ENCODE results near the gene LMO3.
A peak's percentile ranks its signal among the peaks of the same experiment; 100 is the strongest.
"Not testable (repeated sequence)": the region's sequence is repeated elsewhere in the genome, so short reads cannot be mapped to it uniquely, and the experiment has no call there.

LMO3 gene

DNA sequence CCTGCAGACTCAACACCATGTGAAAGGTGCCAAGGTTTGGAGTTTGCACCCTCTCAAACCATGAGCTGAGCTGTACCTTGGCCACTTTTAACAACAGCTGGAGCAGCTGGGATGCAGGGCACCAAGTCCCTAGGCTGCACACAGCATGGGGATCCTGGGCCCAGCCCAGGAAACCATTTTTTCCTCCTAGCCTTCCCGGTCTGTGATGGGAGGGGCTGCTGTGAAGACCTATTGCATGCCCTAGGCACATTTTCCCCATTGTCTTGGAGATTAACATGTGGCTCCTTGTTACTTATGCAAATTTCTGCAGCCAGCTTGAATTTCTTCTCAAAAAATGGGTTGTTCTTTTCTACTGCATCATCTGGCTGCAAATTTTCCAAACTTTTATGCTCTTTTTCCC, 68.3 kb downstream of the LMO3 start:
- not testable (repeated sequence) for DNase-seq

GRCh38 chr12:16531621-16532020, 74.3 kb downstream of the LMO3 start:
- DNase-seq: peak; percentile 64

DNA sequence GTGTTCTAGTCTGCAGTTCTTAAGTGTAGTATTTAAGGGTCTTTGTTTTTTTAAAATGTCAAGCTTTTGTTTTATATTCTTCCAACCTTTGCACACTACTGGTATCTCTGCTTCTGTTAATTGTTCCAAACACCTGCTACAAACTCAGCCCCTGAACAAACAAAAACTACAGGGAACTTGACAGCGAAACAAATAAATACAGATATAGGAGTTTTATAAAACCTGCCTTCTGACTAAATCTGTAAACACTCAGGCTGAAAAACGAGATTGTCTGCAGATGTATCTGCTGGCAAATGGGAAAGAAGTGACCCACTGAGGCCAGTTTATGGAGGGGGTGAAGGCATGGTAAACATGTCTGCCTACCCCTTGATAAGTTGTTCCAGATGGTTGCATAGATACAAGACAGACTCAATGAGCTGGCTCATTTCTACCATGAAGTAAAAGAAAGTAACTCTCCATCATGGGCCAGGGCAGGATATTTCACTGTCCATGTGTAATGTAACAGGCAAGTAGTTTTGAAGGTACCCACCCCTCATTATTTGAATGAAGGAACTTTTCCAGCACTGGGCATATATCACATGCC, 75.6 kb downstream of the LMO3 start:
- DNase-seq: no peak

GRCh38 chr12:16526693-16527092, 79.3 kb downstream of the LMO3 start:
- DNase-seq: no peak

DNA sequence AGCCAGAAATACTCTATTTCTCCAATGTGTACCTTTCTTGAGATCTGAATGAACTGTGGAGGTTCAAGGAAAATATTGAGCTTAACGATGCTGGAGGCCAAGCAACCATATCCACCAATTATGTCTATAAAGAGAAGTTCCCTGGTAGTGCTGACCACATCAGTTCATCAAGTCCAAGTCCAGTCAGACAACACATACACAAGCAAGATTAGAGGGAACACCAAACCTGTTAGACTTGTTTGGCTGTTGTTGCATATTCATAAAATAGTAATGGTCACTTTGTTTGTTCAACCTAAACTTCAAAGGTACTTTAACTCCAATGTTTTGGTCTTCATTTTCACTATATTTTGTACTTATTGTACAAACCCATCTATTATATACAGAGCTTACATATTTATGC, 81.6 kb downstream of the LMO3 start:
- DNase-seq: no peak

DNA sequence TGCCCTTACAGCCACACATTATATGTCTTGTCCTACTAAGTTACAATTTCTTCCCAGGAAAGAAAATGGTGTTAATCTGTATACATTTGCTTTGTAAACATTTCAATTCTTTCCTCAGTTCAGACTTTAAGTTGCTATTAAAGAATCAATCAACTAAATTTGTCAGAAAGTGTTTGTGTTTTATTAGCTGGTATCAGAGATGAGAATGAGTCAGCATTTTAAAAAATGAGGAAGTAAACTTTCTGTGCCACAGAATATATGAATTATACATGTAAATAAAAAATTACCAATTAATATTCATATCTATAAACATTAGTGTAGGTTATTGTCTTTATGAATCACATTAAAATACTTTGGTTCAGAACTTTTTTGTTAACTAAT, 82.0 kb downstream of the LMO3 start:
- no peak for DNase-seq

GRCh38 chr12:16523284-16523950, 82.5 kb downstream of the LMO3 start:
- no peak for DNase-seq

DNA sequence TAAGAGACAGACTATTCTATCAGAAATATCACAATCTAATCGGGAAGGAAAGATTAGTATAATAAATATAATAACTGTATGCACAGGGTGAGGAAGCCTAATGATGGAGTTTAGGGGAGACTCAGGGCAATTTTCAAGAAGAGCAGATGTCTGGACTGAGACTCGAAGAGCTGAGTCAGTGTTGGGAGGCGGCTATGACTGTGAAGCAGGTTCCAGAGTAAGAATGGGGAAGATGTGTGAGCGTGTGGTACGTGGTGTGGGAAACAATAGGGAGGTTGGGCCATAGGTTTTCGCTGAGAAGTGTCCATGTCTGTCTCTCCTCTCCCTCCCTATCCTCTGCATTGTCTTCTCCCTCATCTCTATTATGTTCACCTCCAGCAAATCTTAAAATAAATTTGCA, 85.6 kb downstream of the LMO3 start:
- no peak for DNase-seq

GRCh38 chr12:16515666-16516065, 90.3 kb downstream of the LMO3 start:
- DNase-seq: no peak

- DNase-seq: no peak
These were observed 92.7 kb downstream of the LMO3 start for GRCh38 chr12:16513231-16513630.

DNA sequence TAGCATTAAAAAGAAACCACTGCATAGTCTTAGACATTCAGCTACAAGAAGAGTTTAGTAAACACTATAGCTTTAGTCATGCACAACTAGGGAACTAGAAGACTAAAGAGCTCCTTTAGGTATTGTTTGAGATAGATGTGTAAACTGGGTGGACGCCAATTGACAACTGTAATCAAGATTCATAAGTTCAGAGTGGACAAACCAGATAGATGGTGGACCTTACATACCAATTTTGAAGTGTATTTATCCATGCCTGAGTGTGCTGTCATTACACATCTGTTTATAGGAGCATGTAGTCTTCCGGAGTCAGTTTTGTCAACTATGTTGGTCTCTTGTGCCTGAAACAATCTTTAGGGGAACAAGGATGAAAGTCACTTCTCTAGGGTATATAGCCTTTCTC, 96.6 kb downstream of the LMO3 start:
- DNase-seq: no peak

GRCh38 chr12:16506394-16506793, 99.6 kb downstream of the LMO3 start:
- DNase-seq: no peak

- DNase-seq: no peak
These were observed 101.8 kb downstream of the LMO3 start for GRCh38 chr12:16504200-16504599.

DNA sequence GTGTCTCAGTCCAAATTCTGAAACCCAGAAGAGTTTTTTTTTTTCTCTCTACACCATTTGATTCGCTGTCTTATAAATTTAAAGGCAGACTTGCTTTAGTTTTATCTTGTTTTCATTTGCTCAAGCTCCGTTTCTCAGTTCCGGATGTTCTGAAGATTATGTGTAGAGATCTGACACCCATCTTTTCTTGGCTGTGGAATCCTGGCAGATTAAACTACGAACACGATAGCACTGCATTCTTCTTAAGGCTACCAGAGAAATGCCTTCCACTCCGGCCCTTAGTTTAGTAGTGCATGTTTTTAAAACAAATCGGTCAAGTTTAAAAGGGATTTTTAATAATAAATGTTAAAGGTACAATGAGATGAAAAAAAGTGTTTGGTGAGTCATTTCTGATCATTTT, 106.4 kb downstream of the LMO3 start:
- DNase-seq: no peak

Measured in NCI-H1048 (cell line).